HepG2 (cell line): ENCODE results near the gene NEURL2. TPM values are rescaled to one million over a fixed set of nuclear protein-coding genes. Genes with fewer than 3 reads are reported as not detected.
A peak's percentile ranks its signal among the peaks of the same experiment; 100 is the strongest.

ENCODE experiments used
- ATAC-seq: fragments of 200-7000 bp; cut with Tn5 transposase; 3 replicates; pipeline ENCODE4 v1.9.1; 2020; ENCODE audit warnings: mild to moderate bottlenecking, moderate library complexity
- BruUV-seq: library from RNA; stranded (reverse); fragments of 400-500 nt; replicated peaks from 2 replicates; lab custom pipeline; 2021; lab: Mats Ljungman, UMichigan
- CTCF ChIA-PET: fragments of 300-600 bp; formaldehyde crosslinking; extraction: SDS; loops from one replicate; lab custom pipeline; 2021; ENCODE audit warnings: low total read pairs, inconsistent platforms, low intra/inter-chr PET ratio; lab: Yijun Ruan, JAX
- POLR2A ChIA-PET: fragments of 350-600 bp; sonication (Branson Sonifier 250); formaldehyde crosslinking; loops from one replicate; lab custom pipeline; 2020; ENCODE audit warnings: antibody characterized with exemption, inconsistent platforms; lab: Yijun Ruan, JAX
- DNase-seq: peaks from one replicate; pipeline ENCODE4 v3.0.0-alpha.2; 2015; ENCODE audit warnings: low spot score
- FAIRE-seq: peaks from 3 replicates; lab custom pipeline; 2011; peaks lifted over from hg19 to GRCh38; lab: Jason Lieb, UNC
- H2AFZ ChIP-seq: one replicate; pipeline ENCODE4 v1.6.1; 2011; ENCODE audit warnings: low read length, inconsistent platforms
- H3K27ac ChIP-seq: fragments of 300-600 bp; 3 replicates; pipeline ENCODE4 v1.8.0; 2011; ENCODE audit warnings: mixed run types, mild to moderate bottlenecking, mixed read lengths, low read length, inconsistent platforms; ENCODE audit not compliant: insufficient read depth; ENCODE audit errors: extremely low read length
- H3K27me3 ChIP-seq, 2 experiments: fragments of 200-600 bp in 1 of 2; 2 replicates in 1 of 2; 3 replicates in 1 of 2; pipeline versions ENCODE4 v1.6.0 to v1.8.0; 2011; ENCODE audit warnings: low read length in 2 of 2, mild to moderate bottlenecking in 2 of 2, moderate library complexity in 2 of 2, inconsistent platforms in 1 of 2; ENCODE audit not compliant: insufficient read depth in 2 of 2, control insufficient read depth in 1 of 2
- H3K36me3 ChIP-seq, 2 experiments: fragments of 200-600 bp in 1 of 2; replicated peaks in 1 of 2; 2 replicates in 1 of 2; 3 replicates in 1 of 2; pipeline versions ENCODE4 v1.5.1 to v1.8.0; 2011; ENCODE audit warnings: low read length in 2 of 2, inconsistent platforms in 1 of 2; ENCODE audit not compliant: insufficient read depth in 2 of 2, control insufficient read depth in 1 of 2
- H3K4me1 ChIP-seq: 2 replicates; pipeline ENCODE4 v1.5.1; 2012; ENCODE audit warnings: low read length, inconsistent platforms; ENCODE audit not compliant: insufficient read depth
- H3K4me2 ChIP-seq: 2 replicates; pipeline ENCODE4 v1.6.0; 2011; ENCODE audit warnings: low read depth, low read length, inconsistent platforms
- H3K4me3 ChIP-seq, 3 experiments: fragments of 200-600 bp in 1 of 3; sonication (generic), shearing (Covaris generic) in 1 of 3; replicated peaks in 1 of 3; 2 replicates each; pipeline ENCODE4 v1.5.1; 2011 to 2016; ENCODE audit warnings: low read length in 3 of 3, inconsistent platforms in 2 of 3, low read depth in 2 of 3, mild to moderate bottlenecking in 2 of 3, control low read depth in 1 of 3, mixed read lengths in 1 of 3; ENCODE audit not compliant: insufficient read depth in 1 of 3
- H3K79me2 ChIP-seq: one replicate; pipeline ENCODE4 v1.6.1; 2011; ENCODE audit warnings: low read length, inconsistent platforms; ENCODE audit not compliant: insufficient read depth
- H3K9ac ChIP-seq: 2 replicates; pipeline ENCODE4 v1.6.0; 2011; ENCODE audit warnings: mild to moderate bottlenecking, low read depth, low read length, inconsistent platforms; ENCODE audit not compliant: insufficient read depth
- H3K9me3 ChIP-seq: 2 replicates; pipeline ENCODE4 v1.5.1; 2012; ENCODE audit warnings: mild to moderate bottlenecking, low read length
- H4K20me1 ChIP-seq: 2 replicates; pipeline ENCODE4 v1.6.0; 2011; ENCODE audit warnings: inconsistent platforms, mild to moderate bottlenecking, low read length, moderate library complexity; ENCODE audit not compliant: insufficient read depth
- CSRNP1 ChIP-seq: sonication (generic); formaldehyde crosslinking; IDR thresholded peaks from 2 replicates; pipeline ENCODE4 v1.8.1; 2023; ENCODE audit warnings: mild to moderate bottlenecking, missing genetic modification reagents
- DR1 ChIP-seq: sonication (generic); formaldehyde crosslinking; IDR thresholded peaks from 2 replicates; pipeline ENCODE4 v1.8.0; 2021; ENCODE audit warnings: mild to moderate bottlenecking, missing genetic modification reagents, inconsistent platforms
- DZIP1 ChIP-seq: sonication (generic); formaldehyde crosslinking; IDR thresholded peaks from 2 replicates; pipeline ENCODE4 v1.5.0; 2020; ENCODE audit warnings: mild to moderate bottlenecking, missing genetic modification reagents
- KAT2B ChIP-seq: fragments of 150-350 bp; IDR thresholded peaks from 2 replicates; pipeline ENCODE4 v1.6.1; 2014; ENCODE audit warnings: low read depth, low read length, borderline replicate concordance
- ZNF124 ChIP-seq: sonication (generic); formaldehyde crosslinking; IDR thresholded peaks from 2 replicates; pipeline ENCODE4 v1.4.0; 2020; ENCODE audit warnings: missing genetic modification reagents
- ZNF207 ChIP-seq: fragments of 450-650 bp; IDR thresholded peaks from 2 replicates; pipeline ENCODE4 v1.6.1; 2016; ENCODE audit warnings: antibody characterized with exemption, borderline replicate concordance
- ZNF362 ChIP-seq: sonication (generic); formaldehyde crosslinking; IDR thresholded peaks from 2 replicates; pipeline ENCODE4 v1.4.0; 2020; ENCODE audit warnings: missing genetic modification reagents, mild to moderate bottlenecking, borderline replicate concordance
- ZNF564 ChIP-seq: sonication (generic); formaldehyde crosslinking; IDR thresholded peaks from 2 replicates; pipeline ENCODE4 v1.8.1; 2023; ENCODE audit warnings: mild to moderate bottlenecking, missing genetic modification reagents
- ZNF687 ChIP-seq: sonication (generic); formaldehyde crosslinking; IDR thresholded peaks from 2 replicates; pipeline ENCODE4 v1.5.1; 2020; ENCODE audit warnings: mild to moderate bottlenecking, missing genetic modification reagents, moderate library complexity
- ZNF766 ChIP-seq: sonication (generic); formaldehyde crosslinking; IDR thresholded peaks from 2 replicates; pipeline ENCODE4 v1.5.0; 2020; ENCODE audit warnings: missing genetic modification reagents, borderline replicate concordance
- WGBS: methylation state at CpG from one replicate; pipeline ENCODE4 v1.1.6; 2017; ENCODE audit warnings: low lambda C conversion rate; 5-methylcytosine and 5-hydroxymethylcytosine counted together
- in situ Hi-C: cut with HindIII; loops from 2 replicates; pipeline ENCODE4 v1.10.0; 2017; ENCODE audit warnings: low pct_unique_long_range_greater_than_20kb; ENCODE audit not compliant: extremely low pct_ligation_motif_present
- intact Hi-C: fragments of 100-400 bp; cut with micrococcal nuclease; formaldehyde crosslinking; loops from one replicate; pipeline ENCODE4 v1.10.0; 2022; ENCODE audit not compliant: unreplicated experiment
- polyA plus RNA-seq, 8 experiments: library from polyadenylated mRNA; depleted of rRNA in 3 of 8; stranded (reverse) in 7 of 8; unstranded in 1 of 8; fragments of >200 nt; fragmentation: Illumina TruSeq in 4 of 8; extraction: Trizol in 4 of 8; gene quantifications; 2 replicates each; pipeline versions ENCODE4 v1.2.1 to v1.2.3, GENCODE V29; 2011 to 2016; ENCODE audit warnings: low read depth in 4 of 8, missing spikeins in 1 of 8, mixed read lengths in 1 of 8; ENCODE audit not compliant: insufficient read depth in 1 of 8
- total RNA-seq, 5 experiments: library from RNA; depleted of rRNA; stranded (reverse); fragments of >200 nt; fragmentation: Illumina TruSeq; extraction: Trizol; gene quantifications; 2 replicates each; pipeline ENCODE4 v1.2.3, GENCODE V29; 2016; ENCODE audit warnings: low read depth in 1 of 5

The NEURL2 gene
- total and polyA plus RNA-seq, 2 of the 13 experiments (the other 11 are each of a cell fraction or from before 2014, with no cell fraction given) = 7.2 to 9.7 TPM

GRCh38 chr20:45934046-45934585 is 43.1 kb upstream of the NEURL2 start:
- FAIRE-seq (no peak), DNase-seq (no peak), ATAC-seq (peak; percentile 27)
- peaks cover 54% of the 10 kb centered on the region for H3K4me1 ChIP-seq
- BruUV-seq = TSS peak; percentile 88
- peak overlapping the region; percentile 100 for H3K9ac ChIP-seq
- intact Hi-C loops = loop anchor here (2.0 to 5.0 kb wide), 4 partner anchors 38 to 102 kb away; partner anchors contain the start of genes ACOT8, CTSA, NEURL2 and SNX21
- H3K36me3 ChIP-seq = peaks cover 19 to 21% of the 10 kb centered on the region in 2 experiments; a peak in 4 of 5 replicates
- no peaks in the 10 kb centered on the region; a peak in 1 of 5 replicates for H3K27me3 ChIP-seq
- no peaks in the 10 kb centered on the region for H3K9me3 ChIP-seq
- H3K4me3 ChIP-seq = peak overlapping the region; percentile 92 to 97 (median 95)
- ChIA-PET CTCF (interaction anchor here (0.9 to 1.2 kb wide), 2 partner anchors 12 to 29 kb away, joined by 3 read pairs; no protein-coding TSS in a partner anchor), POLR2A (interaction anchor here (0.7 to 5.9 kb wide), 25 partner anchors 9 to 590 kb away, joined by 3 to 201 read pairs (median 7); partner anchors contain the start of genes ACOT8, CTSA, DNTTIP1 and NEURL2)
- H2AFZ ChIP-seq = no peak overlapping the region
- peak overlapping the region; percentile 97 for H3K27ac ChIP-seq
- WGBS = 2% methylated on average over 27 of the region's 34 CpGs
- in situ Hi-C loops = loop anchor here (5.0 kb wide), 1 partner anchor 42 kb away; the partner anchor contains the start of genes CTSA and NEURL2
- H3K4me2 ChIP-seq = peak overlapping the region; percentile 97
- H3K79me2 ChIP-seq = peaks cover 24% of the 10 kb centered on the region
- H4K20me1 ChIP-seq = no peaks in the 10 kb centered on the region
- TF ChIP-seq KAT2B (no peak), DZIP1 (CRISPR knock-in tag) (no peak), CSRNP1 (no peak; the same call in 1 of the 2 replicates), ZNF766 (CRISPR knock-in tag) (no peak; the same call in 1 of the 2 replicates), DR1 (CRISPR knock-in tag) (0 out of 2 replicates have a peak, but pooled peaks have one; percentile 2), ZNF564 (CRISPR knock-in tag) (peak; percentile 18; the same call in 1 of the 2 replicates), ZNF124 (CRISPR knock-in tag) (no peak), ZNF207 (no peak), ZNF362 (CRISPR knock-in tag) (0 out of 2 replicates have a peak, but pooled peaks have one; percentile 9), ZNF687 (CRISPR knock-in tag) (peak; percentile 88; the same call in 1 of the 2 replicates)
